ENCODE measurements around the gene CDC25C. TPM values are rescaled to one million over a fixed set of nuclear protein-coding genes. Genes with fewer than 3 reads are reported as not detected.
A peak's percentile ranks its signal among the peaks of the same experiment; 100 is the strongest.

CDC25C gene
- total RNA-seq, 2 experiments from 2014 or later = 19.2 to 21.1 TPM

- POLR2A ChIA-PET = interaction anchor here (0.7 to 8.4 kb wide), 10 partner anchors 14 to 197 kb away, joined by 3 to 102 read pairs (median 5); partner anchors contain the start of genes BRD8, CDC23, CDC25C and ETF1
- peak overlapping the region; percentile 73 for H3K27ac ChIP-seq (ENCODE audit: low read depth, low read length, poor library complexity, severe bottlenecking)
- H3K9me3 ChIP-seq (ENCODE audit: low read length) = no peaks in the 10 kb centered on the region
- peaks cover 19% of the 10 kb centered on the region for H3K4me1 ChIP-seq (ENCODE audit: insufficient read depth, low read length, poor library complexity, severe bottlenecking)
- H2AFZ ChIP-seq (ENCODE audit: low read length) = peak overlapping the region; percentile 35; the same call in 1 of the 2 replicates
- TF ChIP-seq EZH2phosphoT487 (IDR thresholded peaks at IDR 0.05; ENCODE audit: borderline replicate concordance, low read depth, low read length) = no peak
- TF ChIP-seq CTCF (conservative IDR thresholded peaks at IDR 0.05; ENCODE audit: low read length) = no peak
- peaks cover 31% of the 10 kb centered on the region for H4K20me1 ChIP-seq (ENCODE audit: insufficient read depth, low read length)
- H3K4me2 ChIP-seq (ENCODE audit: low read length) = peak overlapping the region; percentile 90
- no TSS peak for BruUV-seq (replicated peaks)
- peaks cover 56% of the 10 kb centered on the region for H3K79me2 ChIP-seq (ENCODE audit: insufficient read depth, low read depth, low read length)
- no peaks in the 10 kb centered on the region for H3K9me2 ChIP-seq (ENCODE audit: insufficient read depth, low read length)
- peak; percentile 68 for DNase-seq (ENCODE audit: low spot score)
- intact Hi-C loops (cut with micrococcal nuclease; ENCODE audit: unreplicated experiment) = loop anchor here (2.0 to 5.0 kb wide), 2 partner anchors 173 to 189 kb away; partner anchors contain the start of gene ETF1
- peaks cover 43% of the 10 kb centered on the region for H3K36me3 ChIP-seq (ENCODE audit: insufficient read depth, low read length)
- peak overlapping the region; percentile 98 for H3K4me3 ChIP-seq (ENCODE audit: low read depth, low read length, poor library complexity, severe bottlenecking)
- CTCF ChIA-PET (ENCODE audit: unreplicated experiment) = interaction anchor here (0.7 to 3.9 kb wide), 6 partner anchors 15 to 175 kb away, joined by 3 to 34 read pairs (median 4); partner anchors contain the start of genes BRD8, CDC25C, FAM53C and KIF20A
These were observed 22.0 kb upstream of the CDC25C start for GRCh38 chr5:138353560-138354080.

GRCh38 chr5:138352722-138353559 lies 21.3 kb upstream of the CDC25C start:
- intact Hi-C loops (cut with micrococcal nuclease; ENCODE audit: unreplicated experiment) = loop anchor here (1.0 to 5.0 kb wide), 3 partner anchors 14 to 189 kb away; partner anchors contain the start of gene ETF1
- Histone ChIP-seq H3K36me3 (ENCODE audit: insufficient read depth, low read length) (peaks cover 50% of the 10 kb centered on the region), H3K4me3 (ENCODE audit: low read depth, low read length, poor library complexity, severe bottlenecking) (peak overlapping the region; percentile 98), H3K9me2 (ENCODE audit: insufficient read depth, low read length) (no peaks in the 10 kb centered on the region), H3K4me2 (ENCODE audit: low read length) (peak overlapping the region; percentile 90), H3K27ac (ENCODE audit: low read depth, low read length, poor library complexity, severe bottlenecking) (peak overlapping the region; percentile 73), H2AFZ (ENCODE audit: low read length) (peak overlapping the region; percentile 35; the same call in 1 of the 2 replicates), H3K9me3 (ENCODE audit: low read length) (no peaks in the 10 kb centered on the region), H3K79me2 (ENCODE audit: insufficient read depth, low read depth, low read length) (peaks cover 50% of the 10 kb centered on the region), H3K4me1 (ENCODE audit: insufficient read depth, low read length, poor library complexity, severe bottlenecking) (peaks cover 19% of the 10 kb centered on the region), H4K20me1 (ENCODE audit: insufficient read depth, low read length) (peaks cover 31% of the 10 kb centered on the region)
- ChIA-PET POLR2A (interaction anchor here (0.5 to 8.4 kb wide), 8 partner anchors 14 to 196 kb away, joined by 3 to 102 read pairs (median 6); partner anchors contain the start of genes BRD8, CDC25C, FAM53C and KIF20A), CTCF (ENCODE audit: unreplicated experiment) (interaction anchor here (0.6 to 3.9 kb wide), 10 partner anchors 11 to 140 kb away, joined by 3 to 34 read pairs (median 6); partner anchors contain the start of genes CDC25C and FAM53C)
- no TSS peak for BruUV-seq (replicated peaks)
- TF ChIP-seq EZH2phosphoT487 (IDR thresholded peaks at IDR 0.05; ENCODE audit: borderline replicate concordance, low read depth, low read length) (no peak), CTCF (conservative IDR thresholded peaks at IDR 0.05; ENCODE audit: low read length) (peak; percentile 53)
- DNase-seq (ENCODE audit: low spot score) = peak; percentile 71
